GM04503 (cell line): ENCODE results near the gene PLXNC1.

Source experiments
- DNase-seq: peaks from one replicate; pipeline ENCODE4 v3.0.0-alpha.2; 2012; ENCODE audit warnings: low read depth

Gene PLXNC1

GRCh38 chr12:94133964-94134795, 14.2 kb upstream of the PLXNC1 start:
- DNase-seq, result no peak

GRCh38 chr12:94135896-94136295, 12.5 kb upstream of the PLXNC1 start:
- DNase-seq, result no peak

- no peak for DNase-seq
Observed at GRCh38 chr12:94139816-94140215, 8.6 kb upstream of the PLXNC1 start.

DNA sequence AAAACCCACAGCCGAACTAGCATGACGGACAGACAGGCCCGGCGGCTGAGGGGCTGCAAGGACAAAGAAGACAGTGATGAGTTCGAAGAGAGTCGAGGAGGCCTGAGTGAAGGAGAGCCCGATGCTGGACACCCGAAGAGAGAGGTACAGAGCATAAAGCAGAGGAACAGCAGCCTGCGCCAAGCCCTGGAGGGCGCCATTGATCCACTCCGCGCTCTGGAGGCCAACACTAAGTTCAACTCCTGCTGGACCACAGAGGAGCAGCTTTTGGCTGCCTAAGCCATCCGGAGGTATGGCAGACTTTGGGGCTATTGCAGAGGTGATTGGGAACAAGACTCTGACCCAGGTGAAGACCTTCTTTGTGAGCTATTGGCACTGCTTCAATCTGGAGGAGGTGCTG, 7.8 kb upstream of the PLXNC1 start:
- no peak for DNase-seq

GRCh38 chr12:94141004-94141764, 7.2 kb upstream of the PLXNC1 start:
- DNase-seq, result no peak

DNA sequence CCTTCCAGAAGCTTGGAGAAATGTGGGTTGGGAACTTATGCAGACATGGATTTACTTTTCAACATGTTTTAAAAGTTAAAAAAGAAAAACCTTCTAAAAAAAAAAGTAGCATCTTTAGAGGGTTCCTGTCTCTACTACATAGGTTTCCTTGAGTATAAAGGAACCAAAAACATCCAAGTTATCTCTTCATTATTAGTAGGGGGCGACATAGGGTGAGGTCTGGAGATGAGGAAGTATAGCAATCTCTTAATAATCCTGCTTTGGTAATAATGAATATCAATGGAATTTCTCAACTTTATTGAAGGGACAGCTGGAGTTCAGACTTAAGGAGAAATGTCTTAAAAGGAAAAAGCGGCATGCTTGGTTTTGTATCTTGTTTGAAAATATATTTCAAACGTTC, 6.5 kb upstream of the PLXNC1 start:
- no peak for DNase-seq

GRCh38 chr12:94143438-94143837, 4.9 kb upstream of the PLXNC1 start:
- no peak for DNase-seq

DNA sequence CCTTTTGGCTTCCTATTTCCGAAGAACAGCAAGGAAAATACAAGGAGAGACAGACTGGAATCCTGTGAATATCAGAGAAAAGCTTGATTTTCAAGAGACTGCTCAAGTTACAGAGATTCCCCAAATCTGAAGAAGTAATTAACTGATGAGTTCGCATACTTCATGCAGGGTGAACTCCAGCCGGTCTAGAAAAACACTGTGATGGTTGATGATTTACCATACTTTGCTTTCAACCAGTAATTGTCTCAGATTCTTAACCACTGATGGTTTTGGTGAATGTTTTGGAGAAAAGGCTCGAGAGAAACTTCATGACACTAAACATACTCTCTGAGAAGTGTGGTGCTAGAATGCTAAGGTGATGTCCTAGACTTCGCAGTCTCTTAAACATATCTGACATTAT, 4.4 kb upstream of the PLXNC1 start:
- no peak for DNase-seq

GRCh38 chr12:94144781-94145180, 3.6 kb upstream of the PLXNC1 start:
- no peak for DNase-seq

- no peak for DNase-seq
Observed at GRCh38 chr12:94145191-94145983, 3.0 kb upstream of the PLXNC1 start.

DNA sequence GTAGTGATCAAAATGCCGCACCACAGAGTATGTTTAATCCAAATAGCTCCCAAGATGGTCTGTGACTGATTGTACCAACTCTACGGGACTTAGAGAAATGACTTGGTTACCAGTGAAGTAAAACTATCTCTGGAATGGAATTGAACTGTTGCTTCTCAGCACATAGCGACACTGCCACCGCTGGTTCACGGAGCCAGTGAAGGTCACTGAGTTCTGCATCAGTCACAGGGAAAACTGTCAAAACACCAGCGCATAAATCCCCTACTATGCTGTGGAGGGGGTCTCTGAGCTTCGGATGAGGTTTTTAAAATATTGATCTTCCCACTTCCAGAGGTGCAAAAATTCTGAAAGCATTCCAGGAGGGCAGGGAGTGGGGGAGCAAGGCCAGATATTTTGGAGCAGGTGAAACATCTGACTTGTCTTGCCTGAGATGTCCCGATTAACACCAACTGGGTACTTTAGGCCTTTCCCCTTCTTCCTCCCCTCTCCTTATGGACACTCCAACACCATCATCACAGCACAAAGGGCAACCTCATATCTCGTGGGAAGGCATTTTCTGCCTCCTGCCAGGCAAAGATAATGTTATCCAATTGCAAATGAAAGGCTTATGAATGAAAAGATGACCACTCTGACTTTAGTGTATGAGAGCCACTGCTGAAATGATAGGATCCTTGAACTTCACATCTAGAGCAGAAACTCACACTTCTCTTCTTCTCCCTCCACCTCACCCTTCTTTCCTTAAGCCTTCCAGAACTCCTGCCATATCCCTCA, 2.0 kb upstream of the PLXNC1 start:
- no peak for DNase-seq

DNA sequence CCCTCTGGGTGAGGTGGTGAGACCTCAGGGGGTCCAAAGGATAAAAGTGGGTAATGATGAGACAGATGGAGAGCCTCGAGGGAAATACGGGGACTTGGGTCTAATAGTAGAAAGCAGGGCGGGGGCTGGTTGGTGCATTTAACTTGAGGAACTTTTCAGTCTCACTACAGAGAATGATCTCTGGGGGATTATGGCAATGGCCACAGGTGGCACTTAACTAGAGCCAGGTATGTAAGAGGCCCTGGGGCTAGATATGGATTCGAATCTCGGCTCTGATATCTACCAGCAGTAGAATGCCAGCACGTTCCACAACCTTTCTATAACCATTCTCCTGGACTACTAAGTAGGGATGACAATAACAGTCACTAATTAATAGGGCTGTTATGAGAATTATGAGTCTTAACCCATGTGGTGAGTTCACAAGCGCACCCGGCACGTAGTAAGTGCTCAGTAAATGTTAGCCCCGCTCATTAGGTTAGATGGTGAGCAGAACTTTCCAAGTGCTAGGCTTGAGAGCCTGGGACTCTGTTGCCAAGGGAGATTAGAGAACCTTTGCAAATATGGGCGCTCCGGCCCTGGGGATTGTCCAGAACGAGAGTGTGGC, 888 bp upstream of the PLXNC1 start:
- no peak for DNase-seq

GRCh38 chr12:94148739-94149118, 352 bp downstream of the PLXNC1 start:
- no peak for DNase-seq

GRCh38 chr12:94149119-94149780, 873 bp downstream of the PLXNC1 start:
- no peak for DNase-seq

DNA sequence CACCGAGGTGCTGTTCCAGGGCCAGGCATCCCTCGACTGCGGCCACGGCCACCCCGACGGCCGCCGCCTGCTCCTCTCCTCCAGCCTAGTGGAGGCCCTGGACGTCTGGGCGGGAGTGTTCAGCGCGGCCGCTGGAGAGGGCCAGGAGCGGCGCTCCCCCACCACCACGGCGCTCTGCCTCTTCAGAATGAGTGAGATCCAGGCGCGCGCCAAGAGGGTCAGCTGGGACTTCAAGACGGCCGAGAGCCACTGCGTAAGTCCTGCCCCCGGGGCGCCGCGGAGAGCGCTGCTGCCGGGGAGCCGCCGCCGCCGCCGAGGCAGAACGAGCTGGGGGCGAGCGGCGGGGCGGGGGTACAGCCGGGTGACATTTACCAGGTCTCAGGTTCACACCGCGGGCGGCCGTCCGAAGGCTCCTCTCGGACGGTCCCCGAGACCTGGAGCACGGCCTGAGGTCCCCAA, 1.4 kb downstream of the PLXNC1 start:
- DNase-seq, result no peak

GRCh38 chr12:94150240-94151121, 2.1 kb downstream of the PLXNC1 start:
- no peak for DNase-seq

GRCh38 chr12:94151582-94151981, 3.2 kb downstream of the PLXNC1 start:
- no peak for DNase-seq

DNA sequence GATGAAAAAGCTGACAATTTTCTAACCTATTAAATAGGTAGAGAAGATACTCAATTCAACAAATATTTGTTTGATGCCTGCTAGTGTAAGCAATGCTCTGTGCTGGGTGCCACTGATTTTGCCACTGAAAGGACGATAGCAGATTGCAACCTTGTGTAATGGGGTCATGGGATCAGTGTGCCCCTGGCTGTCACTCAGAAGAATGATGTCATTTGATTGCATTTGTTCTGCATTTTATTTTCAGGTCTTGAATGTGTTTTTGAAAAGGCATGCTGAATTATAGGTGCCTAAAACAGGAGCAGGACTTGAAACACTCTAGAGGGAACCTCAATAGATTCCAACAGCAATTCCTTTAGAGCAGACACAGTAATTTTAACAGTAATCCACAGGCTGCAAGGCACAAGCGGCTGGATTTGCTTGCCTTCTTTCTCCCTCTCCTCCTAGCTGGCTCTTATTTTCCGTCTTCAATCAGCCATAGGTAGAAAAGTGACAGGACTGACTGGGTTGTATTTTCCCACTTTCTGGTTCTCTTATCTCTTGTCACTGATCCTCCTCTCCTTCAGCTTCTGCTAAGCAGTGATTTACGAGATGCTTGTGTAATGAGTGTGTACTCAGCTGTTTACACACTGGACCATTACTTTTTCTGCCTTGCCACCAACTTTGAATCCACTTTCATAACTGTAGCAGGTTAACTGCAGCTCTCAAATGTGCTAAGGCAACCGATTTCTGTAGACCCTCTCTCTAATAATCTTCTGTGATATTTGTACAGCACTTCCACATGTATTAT, 4.1 kb downstream of the PLXNC1 start:
- DNase-seq, result no peak

DNA sequence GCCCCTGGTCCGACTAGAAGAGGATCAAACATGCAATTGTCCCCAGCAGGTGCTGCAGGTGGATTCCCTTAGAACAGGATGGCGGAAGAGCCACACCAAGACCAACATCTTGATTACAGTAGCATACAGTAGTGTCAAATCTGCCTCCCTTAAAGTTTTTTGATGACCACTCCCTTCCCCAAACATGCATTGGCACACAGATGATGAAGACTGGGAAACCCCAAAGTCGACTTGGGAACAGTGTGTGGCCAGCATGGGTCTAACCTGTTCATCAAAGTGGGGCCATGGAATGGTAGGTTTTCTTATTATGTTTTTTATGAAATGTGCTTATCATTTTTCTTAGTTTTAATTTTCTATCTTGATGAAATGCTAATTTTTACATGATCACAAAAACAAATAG, 8.8 kb downstream of the PLXNC1 start:
- no peak for DNase-seq
